Activated T-cell treated with anti-CD3 and anti-CD28 coated beads for 4 hours (primary cell): ENCODE data around the gene KRTAP5-3.
"Not testable (repeated sequence)": the region's sequence is repeated elsewhere in the genome, so short reads cannot be mapped to it uniquely, and the experiment has no call there.

Source experiments
- DNase-seq: peaks from one replicate; pipeline ENCODE4 v3.0.0-alpha.2; 2020

The KRTAP5-3 gene, protein sequence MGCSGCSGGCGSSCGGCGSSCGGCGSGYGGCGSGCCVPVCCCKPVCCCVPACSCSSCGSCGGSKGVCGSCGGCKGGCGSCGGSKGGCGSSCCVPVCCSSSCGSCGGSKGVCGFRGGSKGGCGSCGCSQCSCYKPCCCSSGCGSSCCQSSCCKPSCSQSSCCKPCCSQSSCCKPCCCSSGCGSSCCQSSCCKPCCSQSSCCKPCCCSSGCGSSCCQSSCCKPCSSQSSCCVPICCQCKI

DNA sequence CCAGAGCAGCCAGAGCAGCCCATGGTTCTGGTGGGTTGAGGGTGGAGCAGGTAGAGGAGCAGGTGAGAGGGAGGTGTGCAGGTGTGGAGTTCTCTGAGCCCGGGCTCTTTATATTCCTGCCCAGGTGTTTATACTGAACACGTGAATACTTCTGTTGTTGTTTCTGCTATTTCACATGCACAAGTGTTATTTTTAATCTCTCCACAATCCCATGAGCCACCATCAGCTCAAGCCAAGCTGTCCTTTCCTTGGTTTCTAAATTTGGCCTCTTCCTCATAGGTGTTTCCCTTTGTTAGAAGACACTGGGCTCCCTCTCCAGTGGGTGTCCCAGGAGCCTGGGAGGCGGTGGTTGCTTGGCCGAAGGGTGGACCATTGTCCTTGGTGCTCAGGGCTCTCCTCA lies at the start of gene KRTAP5-3:
KRTAP5-3 (minus strand) TSS at position 101 of the 400 bp plus-strand sequence; CDS start at position 23, 78 bp downstream.
- DNase-seq = no peak

DNA sequence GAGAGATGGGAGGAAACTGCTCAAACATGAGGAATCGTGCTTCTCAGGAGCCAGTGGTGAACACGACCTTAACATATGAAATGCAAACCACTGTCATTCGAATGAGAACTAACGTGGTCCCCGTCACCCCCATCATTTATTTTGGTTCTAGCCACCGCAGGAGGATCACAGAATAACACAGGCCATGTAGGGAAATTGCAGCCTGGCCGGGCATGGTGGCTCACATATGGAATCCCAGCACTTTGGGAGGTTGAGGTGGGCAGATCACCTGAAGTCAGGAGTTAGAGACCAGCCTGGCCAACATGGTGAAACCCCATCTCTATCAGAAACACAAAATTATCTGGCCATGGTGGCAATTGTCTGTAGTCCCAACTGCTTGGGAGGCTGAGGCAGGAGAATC lies 48.4 kb upstream of the KRTAP5-3 start:
- no peak for DNase-seq

DNA sequence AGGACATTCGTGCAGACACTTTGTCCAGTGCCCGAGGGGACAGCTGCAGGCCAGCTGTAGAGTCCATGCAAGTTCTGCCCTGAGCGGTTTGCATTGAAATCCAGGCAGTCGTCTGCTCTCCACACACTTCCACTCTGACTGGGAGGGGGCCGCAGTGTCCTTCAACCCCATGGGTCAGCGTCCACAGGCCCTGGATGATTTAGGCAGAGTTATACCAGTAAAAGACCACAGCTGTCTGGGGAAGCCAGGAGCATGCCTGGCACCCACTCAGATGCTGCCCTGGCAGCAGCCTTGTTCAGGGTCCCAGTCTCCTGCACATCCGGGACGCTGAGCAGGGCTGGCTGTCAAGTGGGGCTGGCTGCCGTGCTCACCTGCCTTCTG lies 47.8 kb upstream of the KRTAP5-3 start:
- DNase-seq = no peak

DNA sequence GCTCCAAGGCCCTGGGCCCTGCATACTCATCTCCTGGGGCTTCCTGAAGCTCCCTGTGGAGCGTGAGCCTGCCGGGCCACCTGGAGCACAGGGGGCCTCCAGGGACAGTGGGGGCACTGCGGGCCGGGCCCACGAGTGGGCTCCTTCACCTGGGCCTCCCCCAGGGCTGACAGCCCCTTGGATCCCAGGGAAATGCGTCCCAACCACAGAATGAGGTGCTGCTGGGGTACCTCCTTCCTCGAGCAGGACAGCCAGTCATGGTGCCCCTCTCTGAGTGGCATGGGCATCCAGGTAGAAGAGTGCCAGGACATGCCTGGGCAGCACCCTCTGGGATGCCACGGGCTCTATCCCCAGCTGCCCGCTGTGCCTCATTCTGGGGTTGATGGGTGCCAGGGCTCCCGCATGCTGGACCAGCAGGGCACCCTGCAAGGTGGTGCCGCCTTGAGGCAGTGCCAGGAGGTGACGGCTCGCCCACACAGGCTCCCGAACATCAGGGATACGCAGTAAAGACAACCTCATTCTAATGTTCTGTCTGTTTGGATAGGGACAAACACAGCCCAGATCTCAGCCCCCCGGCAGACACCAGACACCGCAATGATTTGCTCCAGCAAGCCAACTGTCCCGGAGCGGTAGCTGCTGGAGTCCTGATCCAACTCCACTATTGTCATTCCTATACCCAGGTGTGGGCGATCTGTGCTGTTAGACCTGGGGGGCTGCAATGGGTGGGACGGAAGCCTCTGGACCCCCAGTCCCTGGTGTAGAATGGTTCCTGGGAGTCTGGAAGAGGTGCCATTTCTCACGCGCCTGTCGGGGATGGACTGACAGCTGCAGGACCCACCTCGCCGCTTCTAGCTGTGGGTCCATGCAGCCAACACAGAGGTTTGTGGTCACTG lies 47.2 kb upstream of the KRTAP5-3 start:
- no peak for DNase-seq

DNA sequence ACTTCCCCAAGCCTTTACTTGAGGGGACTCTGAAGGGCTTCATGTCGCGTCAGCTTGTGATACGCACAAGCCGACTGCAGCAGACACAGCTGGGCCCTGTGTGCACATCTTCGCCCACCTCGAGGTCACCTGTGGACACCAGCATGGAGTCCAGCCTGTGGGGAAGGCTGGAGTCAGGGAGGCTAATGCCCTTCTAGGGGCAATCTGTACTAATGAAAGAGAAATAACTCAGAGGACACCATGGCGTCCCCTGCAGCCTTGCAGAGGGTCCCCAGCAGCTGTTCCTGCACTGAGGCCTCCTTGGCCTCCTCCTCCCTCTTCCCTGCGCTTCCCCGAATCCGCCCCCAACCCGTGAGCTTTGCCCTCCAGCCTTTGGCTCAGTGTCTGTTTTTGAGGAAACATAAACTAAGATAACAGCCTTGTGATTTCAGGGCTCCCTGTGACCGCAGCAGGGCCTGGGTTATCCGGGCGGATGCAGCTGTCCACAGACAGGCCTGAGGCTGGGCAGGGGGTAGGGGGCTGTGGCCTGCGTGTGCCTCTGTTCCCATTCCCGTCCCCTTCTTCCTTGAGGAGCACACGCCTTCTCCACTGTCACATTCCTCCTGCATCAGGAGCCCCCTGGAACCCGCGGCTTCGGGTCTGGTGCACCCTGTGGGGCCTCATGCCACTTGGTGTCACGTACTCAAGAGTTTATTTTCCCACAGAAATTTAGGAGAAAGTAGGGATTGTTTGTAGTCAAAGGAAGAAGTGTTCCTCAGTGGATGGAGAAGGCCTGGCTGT lies 46.3 kb upstream of the KRTAP5-3 start:
- DNase-seq = no peak

DNA sequence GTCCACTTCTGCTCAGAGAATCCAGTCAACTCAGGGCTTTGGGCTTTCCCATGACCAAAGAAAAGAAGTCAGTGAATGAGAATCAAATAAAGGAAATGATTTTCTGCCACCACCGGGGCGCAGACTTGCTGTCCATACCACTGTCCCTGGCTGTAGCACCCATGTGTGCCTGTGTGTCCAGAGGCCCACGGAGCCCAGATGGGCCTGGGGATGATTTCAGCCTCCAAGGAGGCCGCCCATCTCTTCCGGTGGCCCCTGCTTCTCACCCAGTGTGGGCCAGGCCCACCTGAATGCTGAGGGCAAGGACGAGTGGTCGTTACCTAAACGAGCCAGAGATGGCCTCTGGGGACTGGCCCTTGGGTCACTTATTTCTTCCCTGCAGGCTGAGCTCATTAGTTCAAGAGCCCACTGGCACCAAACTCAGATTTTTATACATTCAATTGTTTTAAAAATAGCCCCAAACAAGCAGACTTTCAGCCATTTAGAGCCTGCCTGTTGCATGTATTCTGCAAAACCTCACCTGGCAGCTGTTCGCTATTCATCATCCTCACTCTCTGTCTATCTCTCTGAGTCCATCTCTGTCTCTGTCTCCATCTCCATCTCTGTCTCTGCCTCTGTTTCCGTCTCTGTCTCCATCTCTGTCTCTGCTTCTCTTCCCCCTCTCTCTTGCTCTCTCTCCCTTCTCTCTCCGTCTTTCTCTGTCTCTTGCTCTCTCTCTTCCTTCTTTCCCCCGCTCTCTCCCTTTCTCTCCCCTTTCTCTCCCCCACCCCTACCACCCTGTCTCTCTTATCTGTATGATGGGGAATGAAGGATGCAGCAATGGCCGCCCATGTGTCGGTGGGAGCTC lies 45.5 kb upstream of the KRTAP5-3 start:
- no peak for DNase-seq

DNA sequence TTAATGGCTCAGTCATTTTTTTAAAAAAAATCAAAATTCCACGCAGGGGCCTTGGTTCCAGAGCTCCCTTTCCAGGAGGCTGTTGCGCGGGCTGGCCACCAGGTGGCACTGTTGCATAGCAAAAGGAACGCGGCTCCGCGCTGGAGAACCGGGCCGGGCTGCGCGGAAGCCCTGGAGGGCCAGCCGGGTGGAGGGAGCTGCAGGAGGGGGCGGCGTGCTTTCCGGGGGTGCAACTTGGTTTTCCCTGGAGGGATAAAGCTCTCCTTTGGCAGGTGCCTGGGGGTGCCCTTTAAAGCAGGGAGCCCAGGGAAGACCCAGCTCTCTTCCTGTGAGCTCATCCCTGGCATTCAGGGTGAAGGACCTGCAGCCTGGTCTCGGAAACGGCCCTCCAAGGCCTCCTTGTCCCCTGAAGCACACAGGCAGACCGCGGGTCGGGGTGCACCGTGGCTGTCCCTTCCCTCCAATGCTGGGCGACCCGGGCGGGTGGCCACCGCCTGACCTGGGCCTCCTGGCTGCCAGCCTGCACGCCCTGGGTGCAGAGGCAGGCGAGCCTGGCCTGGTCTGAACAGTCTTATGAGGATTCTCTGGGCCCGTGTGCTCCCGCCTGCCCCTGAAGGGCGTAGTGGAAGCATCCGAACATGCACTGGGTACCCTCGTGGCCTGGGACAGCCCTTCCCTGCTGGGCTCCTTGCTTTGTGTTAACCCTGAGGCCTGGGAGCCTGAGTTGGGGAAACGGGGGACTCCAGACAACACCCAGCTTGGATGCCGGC lies 44.7 kb upstream of the KRTAP5-3 start:
- peak; percentile 73 for DNase-seq

DNA sequence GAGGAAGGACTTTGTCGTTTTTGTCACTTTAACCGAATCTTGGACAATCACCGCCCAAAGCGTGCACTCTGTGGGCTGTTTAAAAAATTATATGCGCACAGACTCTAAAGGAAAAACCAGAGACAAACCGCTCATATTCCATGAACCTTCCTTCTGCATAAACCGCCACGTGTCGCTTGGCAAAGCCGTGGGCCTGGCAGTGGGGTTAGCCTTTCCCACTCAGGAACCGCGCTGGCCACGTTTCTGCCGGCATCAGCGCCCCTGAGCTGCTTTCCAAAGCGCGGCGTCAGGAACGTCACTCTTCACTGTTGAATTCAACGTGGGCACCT lies 44.1 kb upstream of the KRTAP5-3 start:
- DNase-seq = no peak

DNA sequence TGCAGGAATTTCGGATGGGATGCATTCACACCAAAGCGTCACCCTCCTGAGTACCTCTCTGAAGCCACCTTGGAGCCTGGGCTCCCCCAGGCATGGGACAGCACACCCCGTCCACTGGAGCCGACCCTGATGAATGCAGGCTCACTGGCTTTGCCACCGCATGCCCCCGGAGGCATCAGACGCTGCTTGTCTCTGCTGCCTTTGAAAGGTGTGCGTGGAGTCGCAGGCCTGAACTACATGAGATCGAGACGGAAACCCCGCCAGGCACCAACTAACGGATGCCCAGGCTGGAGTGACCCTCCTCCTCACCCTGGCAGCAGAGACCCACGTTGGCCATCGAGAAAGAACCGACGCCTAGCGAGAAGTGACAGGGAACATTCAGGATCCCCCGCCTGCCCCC lies 43.8 kb upstream of the KRTAP5-3 start:
- no peak for DNase-seq

DNA sequence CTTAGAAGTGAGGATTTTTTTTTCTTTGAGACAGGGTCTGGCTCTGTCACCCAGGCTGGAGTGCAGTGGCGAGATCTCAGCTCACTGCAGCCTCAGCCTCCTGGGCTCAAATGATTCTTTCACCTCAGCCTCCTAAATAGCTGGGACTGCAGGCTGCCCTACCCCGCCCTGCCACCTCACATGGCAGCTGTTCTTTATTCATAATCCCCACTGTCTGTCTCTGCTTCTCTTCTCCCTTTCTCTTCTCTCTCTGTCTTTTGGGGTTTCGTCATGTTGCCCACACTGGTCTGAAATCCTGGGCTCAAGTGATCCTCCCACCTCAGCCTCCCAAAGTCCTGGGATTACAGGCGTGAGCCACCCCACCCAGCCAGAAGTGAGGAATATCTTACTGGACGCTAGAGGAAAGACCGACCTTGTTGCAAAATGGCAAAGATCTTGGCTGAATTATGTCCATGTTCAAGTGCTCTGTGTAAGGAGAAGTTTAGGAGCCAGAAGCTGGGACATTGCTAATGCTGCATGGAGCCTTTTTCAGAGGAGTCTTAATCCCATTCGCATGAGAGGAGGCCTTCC lies 43.2 kb upstream of the KRTAP5-3 start:
- DNase-seq = no peak

DNA sequence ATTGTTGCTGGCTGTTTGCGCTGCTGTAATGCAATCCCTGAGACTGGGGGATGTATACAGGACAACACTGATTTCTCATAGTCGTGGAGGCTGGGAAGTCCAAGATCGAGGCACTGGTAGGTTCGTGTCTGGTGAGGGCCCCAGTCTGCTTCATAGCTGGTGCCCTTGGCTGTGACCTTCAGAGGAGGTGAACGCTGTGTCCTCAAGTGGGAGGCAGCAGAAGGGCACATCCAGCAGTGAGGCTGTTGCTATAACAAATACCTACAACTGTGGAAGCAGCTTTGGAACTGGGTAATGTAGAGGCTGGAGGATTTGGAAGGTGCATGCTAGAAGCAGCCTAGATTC lies 42.6 kb upstream of the KRTAP5-3 start:
- no peak for DNase-seq

DNA sequence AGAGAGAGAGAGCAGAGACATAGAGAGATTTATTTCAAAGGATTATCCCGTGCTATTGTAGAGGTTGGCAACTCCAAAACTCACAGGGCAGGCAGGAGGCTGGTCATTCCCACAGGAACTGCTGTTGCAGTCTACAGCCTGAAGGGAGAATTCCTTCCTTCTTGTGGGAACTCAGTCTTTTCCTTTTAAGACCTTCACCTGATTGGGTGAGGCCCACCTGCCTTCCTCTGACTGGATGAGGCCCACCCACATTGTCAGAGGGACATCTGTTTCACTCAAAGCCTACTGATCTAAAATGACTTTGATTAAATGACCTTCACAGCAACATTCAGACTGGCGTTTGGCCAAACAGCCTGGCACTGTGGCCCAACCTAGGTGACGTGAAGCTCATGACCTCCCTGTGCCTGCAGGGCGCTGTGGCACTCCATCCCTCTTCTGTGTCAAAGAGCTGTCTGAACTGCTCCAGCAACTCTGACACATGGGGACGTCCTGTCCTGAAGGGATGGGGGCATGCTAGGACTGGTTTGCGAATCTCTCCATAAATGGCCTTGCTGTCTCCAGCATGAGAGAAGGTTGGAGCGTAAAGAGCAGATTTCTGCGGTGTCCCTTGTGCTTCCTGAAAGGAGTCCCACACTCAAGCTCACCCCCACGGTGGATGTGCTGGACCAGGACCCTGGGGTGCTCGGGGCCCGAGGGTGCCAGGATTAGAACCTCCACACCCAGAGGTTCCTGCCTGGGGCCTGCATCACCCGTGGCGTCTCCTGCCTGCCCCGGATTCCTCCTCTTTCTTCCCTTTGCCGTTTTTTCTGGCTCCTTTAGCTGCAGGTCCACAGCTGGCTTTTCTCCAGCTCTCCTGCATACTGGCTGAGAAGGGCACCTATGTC lies 42.0 kb upstream of the KRTAP5-3 start:
- no peak for DNase-seq

DNA sequence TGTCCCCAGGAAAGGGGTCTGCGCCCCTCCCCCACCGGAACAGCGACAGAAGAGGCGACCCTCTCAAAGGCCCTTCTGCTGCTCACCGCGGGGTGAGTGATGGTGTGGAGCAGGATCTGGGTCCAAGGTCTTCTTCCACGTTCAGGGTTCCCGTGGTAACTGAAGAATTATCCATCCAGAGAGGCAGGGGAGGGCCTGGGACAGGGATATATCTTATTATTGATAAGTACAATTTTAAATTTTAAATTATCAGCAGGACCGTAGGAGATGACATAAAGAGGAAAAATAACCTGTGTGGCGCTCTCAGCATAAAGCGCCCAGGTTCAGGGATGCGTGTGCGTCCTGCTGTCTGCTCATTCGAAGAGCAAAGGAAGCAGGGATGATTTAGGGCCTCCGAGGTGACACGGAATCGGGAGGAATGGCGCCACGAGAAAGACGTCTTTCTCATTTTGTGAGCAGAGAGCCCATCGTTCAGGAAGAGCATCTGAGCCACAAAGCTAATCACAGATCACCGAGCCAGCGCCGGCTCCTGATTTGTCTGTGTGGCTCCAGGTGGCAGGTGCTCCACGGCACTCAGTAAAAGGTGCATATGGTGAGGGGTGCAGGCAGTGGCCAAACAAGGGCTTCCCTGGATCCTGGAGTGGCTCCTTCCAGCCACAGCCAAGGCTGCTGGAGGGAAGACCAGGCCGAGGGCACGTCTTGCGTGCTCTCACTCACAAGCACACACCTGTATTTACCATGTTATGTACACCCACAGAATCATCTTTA lies 40.6 kb upstream of the KRTAP5-3 start:
- DNase-seq = no peak

DNA sequence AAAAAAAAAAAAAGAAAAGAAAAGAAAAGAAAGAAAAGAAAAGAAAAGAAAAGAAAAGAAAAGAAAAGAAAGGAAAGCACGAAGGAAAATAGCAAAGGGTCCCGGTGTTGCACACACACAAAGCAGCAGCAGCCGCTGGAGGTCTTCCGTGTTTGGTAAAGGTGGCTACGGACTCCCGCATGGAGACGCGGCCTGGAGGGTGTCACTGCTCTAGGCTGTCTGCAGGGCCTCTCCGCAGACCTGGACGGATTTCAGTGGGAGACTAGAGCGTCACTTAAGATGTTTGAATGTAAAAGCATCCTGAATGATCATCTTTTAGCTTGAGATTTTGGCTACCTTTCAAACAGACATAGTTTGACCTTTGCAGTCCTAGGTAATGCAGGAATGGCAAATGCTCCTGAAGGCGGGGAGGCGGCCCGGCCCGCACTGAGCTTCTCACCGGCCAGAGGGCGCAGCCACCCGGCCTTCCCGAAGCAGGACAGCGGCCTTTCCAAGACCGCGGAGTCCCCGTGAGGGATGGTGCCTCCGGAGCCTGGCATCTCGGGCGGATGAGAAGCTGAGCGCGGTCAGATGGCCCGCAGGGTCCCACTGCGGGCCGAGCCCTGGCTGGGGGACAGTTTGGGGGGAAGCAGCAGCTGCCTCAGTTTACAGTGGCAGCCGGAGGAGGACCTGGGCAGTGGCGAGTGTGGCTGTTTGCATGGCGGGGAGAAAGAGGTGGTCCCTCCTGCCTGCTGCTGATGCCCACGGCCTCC lies 39.8 kb upstream of the KRTAP5-3 start:
- DNase-seq = no peak

DNA sequence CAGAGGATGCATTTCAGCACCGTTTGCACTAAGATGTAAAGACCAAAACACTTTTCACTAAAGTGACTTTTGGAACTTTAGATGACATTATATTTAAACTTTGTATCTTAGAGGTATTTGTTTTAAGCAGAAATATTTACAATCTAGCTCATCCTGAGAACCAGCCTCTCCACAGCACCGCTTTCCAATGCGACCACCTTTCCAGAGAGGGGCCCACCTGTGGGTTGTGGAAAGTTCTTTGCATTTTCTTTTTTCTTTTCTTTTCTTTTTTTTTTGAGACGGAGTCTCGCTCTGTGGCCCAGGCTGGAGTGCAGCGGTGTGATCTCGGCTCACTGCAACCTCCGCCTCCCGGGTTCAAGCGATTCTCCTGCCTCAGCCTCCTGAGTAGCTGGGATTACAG lies 38.3 kb upstream of the KRTAP5-3 start:
- DNase-seq = not testable (repeated sequence)

DNA sequence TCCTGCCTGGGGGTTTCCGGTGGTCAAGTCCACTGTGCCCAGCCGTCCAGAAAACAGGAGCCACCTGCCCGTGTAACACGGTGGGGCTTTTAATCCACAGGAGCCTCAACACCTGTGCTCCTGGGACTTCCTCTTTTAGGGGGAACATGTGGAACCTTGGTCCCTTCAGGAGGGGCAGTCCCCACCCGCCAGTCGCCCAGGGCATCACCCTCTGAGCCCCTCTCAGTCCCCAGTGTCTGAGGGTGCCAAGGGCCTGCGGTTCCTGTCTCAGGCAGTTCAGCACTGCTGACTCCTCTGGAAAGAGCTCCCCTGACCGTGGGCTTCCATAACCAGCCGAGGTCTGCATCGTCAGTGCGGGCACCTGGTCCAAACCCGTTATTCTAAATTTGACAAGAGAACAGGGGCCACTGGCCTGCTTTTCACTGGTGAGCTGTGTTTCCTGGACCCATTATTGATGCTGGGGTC lies 37.1 kb upstream of the KRTAP5-3 start:
- no peak for DNase-seq

DNA sequence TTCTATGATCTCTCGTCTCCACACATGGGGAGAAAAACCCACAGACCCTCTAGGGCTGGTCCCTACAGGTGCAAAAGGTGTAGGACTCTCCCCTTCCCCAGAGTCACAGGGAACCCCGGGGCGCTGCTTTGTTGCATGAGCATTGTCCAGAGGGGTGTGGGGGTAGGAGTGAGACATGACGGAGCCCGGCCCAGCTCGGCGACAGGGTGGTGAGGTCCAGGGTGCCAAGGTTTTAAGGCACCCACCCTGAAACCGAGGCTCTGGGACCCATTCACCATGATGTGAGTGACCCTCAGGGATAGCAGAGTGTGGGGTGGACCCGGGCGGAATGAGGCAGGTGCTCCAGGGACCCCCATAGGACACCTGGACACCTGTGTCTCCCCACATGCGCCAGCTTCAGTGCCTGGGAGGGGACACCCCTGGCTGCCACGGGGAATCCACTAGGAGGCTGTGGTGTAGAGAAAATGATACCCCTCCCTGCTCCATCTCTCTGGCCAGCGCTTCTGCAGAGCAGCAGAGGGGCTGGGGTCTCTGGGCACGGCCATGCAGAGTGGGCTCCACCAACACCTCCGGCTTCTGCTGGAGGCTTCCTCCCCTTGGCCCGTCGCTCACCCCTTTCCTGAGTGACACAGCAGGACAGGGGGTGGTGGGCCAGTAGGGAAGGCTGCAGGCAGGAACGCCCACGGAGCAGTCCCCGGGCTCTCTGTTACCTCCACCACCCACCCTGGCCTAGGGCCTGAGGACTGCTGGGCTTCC lies 36.5 kb upstream of the KRTAP5-3 start:
- no peak for DNase-seq

DNA sequence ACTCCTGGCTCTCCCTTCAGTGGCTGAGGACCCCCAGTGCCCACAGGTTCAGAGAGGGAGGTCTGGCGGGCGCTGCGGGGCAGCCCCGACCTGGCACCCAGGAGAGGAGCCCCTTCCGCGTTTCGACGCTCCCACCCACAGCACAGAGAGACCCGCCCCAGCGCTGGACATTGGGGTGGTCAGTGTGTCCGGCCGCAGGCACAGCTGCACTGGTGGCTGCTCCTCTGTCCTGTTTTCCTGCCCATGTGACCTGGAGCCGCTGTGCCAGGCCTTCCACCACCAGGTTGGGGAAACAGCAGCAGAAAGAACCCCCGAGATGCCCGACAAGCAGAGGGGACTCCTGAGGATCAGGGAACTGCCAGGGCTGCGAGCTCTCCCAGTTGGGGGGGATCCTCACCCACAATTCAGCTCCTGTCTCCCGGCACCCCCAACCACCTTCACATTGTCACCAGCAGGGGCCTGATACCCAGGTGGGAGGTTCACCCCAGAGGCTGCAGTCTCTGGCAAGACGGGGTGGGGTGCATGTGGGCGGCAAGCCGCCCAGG lies 35.0 kb upstream of the KRTAP5-3 start:
- DNase-seq = no peak
